Karpas-422 (cell line): ENCODE data around the gene GIPC1. TPM values are rescaled to one million over a fixed set of nuclear protein-coding genes. Genes with fewer than 3 reads are reported as not detected.
A peak's percentile ranks its signal among the peaks of the same experiment; 100 is the strongest.

ENCODE experiments used
- DNase-seq: peaks from one replicate; pipeline ENCODE4 v3.0.0-alpha.2; 2015
- H2AFZ ChIP-seq: fragments of 200-600 bp; sonication (generic); 2 replicates; pipeline ENCODE4 v1.6.1; 2014; ENCODE audit warnings: antibody characterized with exemption, low read length, mixed read lengths
- H3K27ac ChIP-seq: fragments of 200-600 bp; sonication (generic); 2 replicates; pipeline ENCODE4 v1.5.1; 2014; ENCODE audit warnings: mild to moderate bottlenecking, low read length, moderate library complexity
- H3K27me3 ChIP-seq: fragments of 200-600 bp; sonication (generic); 2 replicates; pipeline ENCODE4 v1.6.1; 2014; ENCODE audit warnings: low read length, mixed read lengths
- H3K36me3 ChIP-seq: fragments of 200-600 bp; sonication (generic); 2 replicates; pipeline ENCODE4 v1.6.1; 2014; ENCODE audit warnings: low read length, mixed read lengths; ENCODE audit not compliant: insufficient read depth
- H3K4me1 ChIP-seq: fragments of 200-600 bp; sonication (generic); 2 replicates; pipeline ENCODE4 v1.6.1; 2014; ENCODE audit warnings: mild to moderate bottlenecking, low read length, mixed read lengths
- H3K4me2 ChIP-seq: fragments of 200-600 bp; sonication (generic); 2 replicates; pipeline ENCODE4 v1.6.1; 2014; ENCODE audit warnings: low read length, low read depth, mild to moderate bottlenecking; ENCODE audit not compliant: poor library complexity, severe bottlenecking
- H3K4me3 ChIP-seq: fragments of 200-600 bp; sonication (generic); 2 replicates; pipeline ENCODE4 v1.5.1; 2014; ENCODE audit warnings: mild to moderate bottlenecking, antibody characterized with exemption, low read length, mixed read lengths
- H3K79me2 ChIP-seq: fragments of 200-600 bp; sonication (generic); 2 replicates; pipeline ENCODE4 v1.6.1; 2014; ENCODE audit warnings: mild to moderate bottlenecking, low read length, mixed read lengths
- H3K9ac ChIP-seq: fragments of 200-600 bp; sonication (generic); 2 replicates; pipeline ENCODE4 v1.6.0; 2014; ENCODE audit warnings: low read length
- H3K9me2 ChIP-seq: fragments of 200-600 bp; sonication (generic), shearing (Covaris generic); replicated peaks from 2 replicates; pipeline ENCODE4 v1.6.0; 2014; ENCODE audit warnings: mild to moderate bottlenecking, low read length, moderate library complexity; ENCODE audit not compliant: insufficient read depth
- H3K9me3 ChIP-seq: fragments of 300-700, 200-600 bp; sonication (generic); 2 replicates; pipeline ENCODE4 v1.6.1; 2014; ENCODE audit warnings: low read length, mixed read lengths
- H4K20me1 ChIP-seq: fragments of 200-600 bp; sonication (generic); 2 replicates; pipeline ENCODE4 v1.6.1; 2014; ENCODE audit warnings: mild to moderate bottlenecking, antibody characterized with exemption, low read length, low read depth; ENCODE audit not compliant: insufficient read depth
- total RNA-seq: library from RNA; depleted of rRNA; stranded (reverse); fragments of >200 nt; shearing (Covaris generic); gene quantifications from 2 replicates; pipeline ENCODE4 v1.2.3, GENCODE V29; 2014; ENCODE audit warnings: low replicate concordance

Gene GIPC1
- total RNA-seq, 1 experiment from 2014 or later, result 1.9 TPM

DNA sequence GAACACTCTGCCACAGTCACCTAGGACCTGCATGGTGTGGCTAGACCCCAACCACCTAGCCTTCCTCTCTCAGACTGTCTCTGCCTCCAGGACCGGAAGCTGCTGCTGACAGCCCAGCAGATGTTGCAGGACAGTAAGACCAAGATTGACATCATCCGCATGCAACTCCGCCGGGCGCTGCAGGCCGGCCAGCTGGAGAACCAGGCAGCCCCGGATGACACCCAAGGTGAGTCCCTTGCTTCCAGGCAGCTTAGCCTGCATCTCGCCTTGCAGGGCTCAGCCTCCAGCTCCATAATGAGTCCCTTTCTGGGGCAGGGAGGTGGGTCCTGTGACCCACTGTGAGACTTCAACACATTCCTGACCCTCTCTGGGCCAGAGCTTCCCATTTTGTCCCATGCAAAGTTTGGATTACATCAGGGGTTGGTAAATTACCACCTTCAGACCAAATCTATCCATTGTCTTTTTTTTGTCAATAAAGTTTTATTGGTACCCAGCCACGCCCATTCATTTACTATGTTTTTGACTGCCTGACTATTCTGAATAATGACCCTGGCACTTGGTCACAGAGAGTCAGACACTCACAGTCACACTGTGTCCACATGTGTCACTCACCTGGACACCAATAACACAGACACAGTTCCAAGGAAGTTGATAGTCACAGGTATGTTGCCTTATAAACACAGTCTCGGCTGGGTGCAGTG, 49.4 kb downstream of the GIPC1 start:
- 0 out of 2 replicates have a peak, but pooled peaks cover 7% of the 10 kb centered on the region for H4K20me1 ChIP-seq
- no peak for DNase-seq
- no peak overlapping the region for H3K27ac ChIP-seq
- no peaks in the 10 kb centered on the region for H3K4me1 ChIP-seq
- no peak overlapping the region for H3K4me2 ChIP-seq
- H3K79me2 ChIP-seq, result peaks cover 5% of the 10 kb centered on the region; the same call in 1 of the 2 replicates
- no peaks in the 10 kb centered on the region for H3K9me2 ChIP-seq
- H3K36me3 ChIP-seq, result peaks cover 46% of the 10 kb centered on the region
- no peaks in the 10 kb centered on the region for H3K27me3 ChIP-seq
- H3K9ac ChIP-seq, result no peak overlapping the region
- no peak overlapping the region for H2AFZ ChIP-seq
- H3K9me3 ChIP-seq, result no peaks in the 10 kb centered on the region
- no peak overlapping the region for H3K4me3 ChIP-seq

DNA sequence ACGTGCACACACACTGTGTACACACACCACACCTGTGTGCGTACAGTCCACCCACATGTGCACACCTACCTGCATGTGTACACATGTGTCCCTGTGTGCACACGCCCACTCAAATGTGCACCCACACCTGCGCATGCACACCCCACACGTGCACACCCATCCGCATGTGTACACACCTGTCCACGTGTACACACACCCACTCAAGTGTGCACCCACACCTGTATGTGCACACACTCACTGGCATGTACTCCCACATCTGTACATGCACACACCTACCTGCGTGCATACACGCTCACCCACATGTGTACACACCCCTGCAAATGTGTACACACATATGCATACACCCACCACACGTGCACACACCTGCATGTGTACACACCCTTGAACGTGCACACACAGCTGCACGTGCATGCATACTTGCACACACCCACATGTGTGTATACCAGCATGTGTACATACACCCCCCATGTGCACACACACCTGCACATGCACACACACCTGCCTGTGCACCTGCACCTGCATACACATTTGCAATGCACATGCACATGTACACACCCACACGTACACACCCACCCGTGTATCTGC, 52.2 kb downstream of the GIPC1 start:
- Histone ChIP-seq H3K27ac (no peak overlapping the region), H3K79me2 (peaks cover 29% of the 10 kb centered on the region), H3K4me1 (peaks cover 22% of the 10 kb centered on the region), H3K36me3 (peaks cover 35% of the 10 kb centered on the region), H3K27me3 (no peaks in the 10 kb centered on the region), H3K4me3 (no peak overlapping the region), H3K9me3 (no peaks in the 10 kb centered on the region), H3K9ac (no peak overlapping the region), H3K4me2 (no peak overlapping the region), H3K9me2 (no peaks in the 10 kb centered on the region), H2AFZ (no peak overlapping the region), H4K20me1 (no peaks in the 10 kb centered on the region)
- no peak for DNase-seq

DNA sequence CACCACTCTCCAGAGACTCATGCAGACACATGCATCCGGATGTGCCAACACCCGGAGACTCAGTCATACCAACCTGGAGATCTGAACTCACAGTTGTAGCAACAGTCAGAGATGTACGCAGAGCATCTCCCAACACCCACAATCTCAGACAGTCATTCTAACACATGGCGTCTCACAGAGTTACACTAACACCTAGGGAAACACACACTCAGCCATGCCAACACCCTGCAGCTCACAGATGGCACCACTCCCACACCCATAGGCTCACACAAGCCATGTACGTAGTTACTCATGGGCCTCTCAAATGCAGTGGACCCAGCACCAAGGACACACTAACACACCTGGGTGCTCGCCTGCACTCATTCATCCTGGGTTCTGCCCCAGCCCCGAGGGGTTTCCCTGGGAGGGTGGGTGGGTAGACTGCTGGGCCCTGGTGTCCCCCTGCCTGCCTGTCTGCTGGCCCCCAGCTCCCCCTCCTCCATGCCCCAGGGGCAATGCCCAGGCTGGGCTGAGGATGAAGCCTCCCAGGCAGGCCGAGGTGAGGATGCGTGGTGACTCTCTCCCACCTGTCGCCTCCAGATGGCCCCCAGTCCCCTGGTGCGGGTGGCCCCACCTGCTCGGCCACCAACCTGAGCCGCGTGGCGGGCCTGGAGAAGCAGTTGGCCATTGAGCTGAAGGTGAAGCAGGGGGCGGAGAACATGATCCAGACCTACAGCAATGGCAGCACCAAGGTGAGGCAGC, 52.9 kb downstream of the GIPC1 start:
- Histone ChIP-seq H3K27ac (no peak overlapping the region), H3K9ac (no peak overlapping the region), H3K4me2 (no peak overlapping the region), H3K27me3 (no peaks in the 10 kb centered on the region), H2AFZ (no peak overlapping the region), H3K4me1 (peaks cover 22% of the 10 kb centered on the region), H3K9me3 (no peaks in the 10 kb centered on the region), H3K9me2 (no peaks in the 10 kb centered on the region), H3K4me3 (no peak overlapping the region), H3K36me3 (peaks cover 32% of the 10 kb centered on the region), H3K79me2 (peaks cover 35% of the 10 kb centered on the region), H4K20me1 (no peaks in the 10 kb centered on the region)
- DNase-seq, result no peak

DNA sequence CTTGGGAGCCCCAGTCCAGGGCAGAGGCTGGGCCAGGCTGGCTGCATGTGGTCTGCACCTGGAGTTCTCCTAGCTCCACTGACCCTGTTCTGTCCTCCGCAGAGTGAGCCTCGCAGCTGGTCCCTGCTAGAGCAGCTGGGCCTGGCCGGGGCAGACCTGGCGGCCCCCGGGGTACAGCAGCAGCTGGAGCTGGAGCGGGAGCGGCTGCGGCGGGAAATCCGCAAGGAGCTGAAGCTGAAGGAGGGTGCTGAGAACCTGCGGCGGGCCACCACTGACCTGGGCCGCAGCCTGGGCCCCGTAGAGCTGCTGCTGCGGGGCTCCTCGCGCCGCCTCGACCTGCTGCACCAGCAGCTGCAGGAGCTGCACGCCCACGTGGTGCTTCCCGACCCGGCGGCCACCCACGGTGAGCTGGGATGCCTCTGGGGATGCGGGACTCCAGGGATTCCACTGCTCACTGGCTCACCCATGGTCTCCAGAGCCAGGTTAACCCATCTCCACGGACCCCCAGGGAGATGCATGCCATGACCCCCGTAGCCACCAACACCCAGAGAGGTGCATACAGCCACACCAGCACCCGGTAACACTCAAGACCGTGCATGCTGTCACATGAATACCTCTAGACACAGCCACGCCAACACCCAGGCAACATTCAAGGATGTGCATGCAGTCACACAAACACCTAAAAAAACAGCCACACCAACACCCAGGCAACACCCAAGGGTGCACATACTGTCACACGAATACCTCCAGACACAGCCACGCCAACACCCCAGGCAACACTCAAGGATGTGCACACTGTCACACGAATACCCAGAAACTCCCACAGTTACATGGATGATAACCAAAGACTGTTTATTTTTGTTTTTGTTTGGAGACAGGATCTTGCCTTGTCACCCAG, 54.6 kb downstream of the GIPC1 start:
- Histone ChIP-seq H2AFZ (no peak overlapping the region), H3K9ac (peak overlapping the region; percentile 78; the same call in 1 of the 2 replicates), H3K27me3 (no peaks in the 10 kb centered on the region), H3K79me2 (peaks cover 50% of the 10 kb centered on the region), H4K20me1 (no peaks in the 10 kb centered on the region), H3K4me2 (peak overlapping the region; percentile 85), H3K9me2 (no peaks in the 10 kb centered on the region), H3K27ac (no peak overlapping the region; the same call in 1 of the 2 replicates), H3K4me3 (peak overlapping the region; percentile 72), H3K36me3 (peaks cover 27% of the 10 kb centered on the region), H3K9me3 (no peaks in the 10 kb centered on the region), H3K4me1 (peaks cover 22% of the 10 kb centered on the region)
- no peak for DNase-seq

DNA sequence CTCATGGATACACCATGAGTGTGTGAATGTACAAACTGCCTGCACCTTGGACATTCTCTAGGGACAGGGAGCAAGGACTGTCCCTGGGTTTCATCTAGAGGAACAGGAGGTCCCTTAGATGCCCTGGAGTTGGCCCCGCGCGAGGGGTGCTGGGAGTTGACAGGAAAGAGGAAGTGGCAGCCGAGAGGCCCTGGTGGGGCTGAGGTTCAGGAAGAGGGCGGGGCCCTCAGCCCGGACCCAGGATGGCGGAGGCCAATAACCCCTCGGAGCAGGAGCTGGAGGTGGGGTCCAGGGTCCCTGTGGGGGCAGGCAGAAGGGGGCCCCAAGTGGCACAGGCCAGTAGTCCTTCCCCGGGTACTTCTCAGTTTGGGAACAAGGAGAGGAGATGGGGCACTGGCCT, 55.9 kb downstream of the GIPC1 start:
- H3K27me3 ChIP-seq, result no peaks in the 10 kb centered on the region
- H3K9ac ChIP-seq, result peak overlapping the region; percentile 78
- peak overlapping the region; percentile 48 for H3K27ac ChIP-seq
- peaks cover 24% of the 10 kb centered on the region for H3K36me3 ChIP-seq
- no peaks in the 10 kb centered on the region for H3K9me2 ChIP-seq
- H3K4me3 ChIP-seq, result peak overlapping the region; percentile 72
- H4K20me1 ChIP-seq, result no peaks in the 10 kb centered on the region
- H2AFZ ChIP-seq, result no peak overlapping the region
- H3K9me3 ChIP-seq, result no peaks in the 10 kb centered on the region
- H3K4me1 ChIP-seq, result peaks cover 22% of the 10 kb centered on the region
- DNase-seq, result peak; percentile 95
- peak overlapping the region; percentile 85 for H3K4me2 ChIP-seq
- H3K79me2 ChIP-seq, result peaks cover 54% of the 10 kb centered on the region

DNA sequence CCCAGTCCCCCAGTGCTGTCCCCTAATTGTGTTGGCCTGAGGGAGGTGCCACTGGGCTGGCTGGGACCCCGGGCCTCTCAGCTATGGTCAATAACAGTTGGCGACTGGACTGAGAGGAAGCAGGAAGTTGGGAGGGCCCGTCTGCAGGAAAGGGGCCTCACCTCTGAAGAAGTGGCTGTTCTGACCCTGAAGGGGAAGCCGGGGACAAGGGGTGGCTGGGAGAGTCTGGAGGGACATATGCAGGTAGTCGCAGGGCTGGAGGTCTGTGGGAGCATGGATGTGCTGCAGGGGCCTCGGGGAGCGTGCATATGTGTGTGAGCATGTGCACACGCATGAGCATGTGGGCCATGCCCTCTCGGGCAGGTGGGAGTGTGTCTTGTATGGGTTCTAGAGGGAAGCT, 56.9 kb downstream of the GIPC1 start:
- Histone ChIP-seq H3K27me3 (no peaks in the 10 kb centered on the region), H4K20me1 (no peaks in the 10 kb centered on the region), H3K9me3 (no peaks in the 10 kb centered on the region), H3K9ac (0 out of 2 replicates have a peak overlapping the region, but pooled peaks have one; percentile 9), H3K4me3 (no peak overlapping the region), H3K27ac (no peak overlapping the region), H3K9me2 (no peaks in the 10 kb centered on the region), H2AFZ (no peak overlapping the region), H3K4me1 (peaks cover 30% of the 10 kb centered on the region), H3K4me2 (peak overlapping the region; percentile 85), H3K79me2 (peaks cover 64% of the 10 kb centered on the region), H3K36me3 (peaks cover 17% of the 10 kb centered on the region)
- peak; percentile 15 for DNase-seq

DNA sequence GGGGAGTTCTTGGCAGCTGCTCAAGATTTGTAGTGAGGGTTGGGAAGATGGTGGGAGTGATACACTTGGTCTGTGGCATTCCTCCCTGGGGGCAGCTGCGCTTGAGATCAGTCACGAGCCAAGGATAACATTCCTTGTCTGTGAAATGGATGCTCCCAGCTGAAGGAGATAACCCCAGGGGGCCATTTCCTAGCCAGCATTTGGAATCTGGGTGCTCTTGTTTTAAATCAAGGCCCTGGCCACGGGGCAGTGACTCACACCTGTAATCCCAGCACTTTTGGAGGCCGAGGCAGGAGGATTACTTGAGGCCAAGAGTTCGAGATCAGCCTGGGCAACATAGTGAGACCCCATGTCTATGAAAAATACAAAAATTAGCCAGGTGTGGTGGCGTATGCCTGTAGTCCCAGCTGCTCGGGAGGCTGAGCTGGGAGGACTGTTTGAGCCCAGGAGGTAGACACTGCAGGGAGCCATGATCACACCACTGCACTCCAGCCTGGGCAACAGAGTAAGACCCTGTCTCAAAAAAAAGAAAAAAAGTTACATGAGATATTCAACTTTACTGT, 58.3 kb downstream of the GIPC1 start:
- Histone ChIP-seq H3K4me1 (peaks cover 35% of the 10 kb centered on the region), H3K9ac (no peak overlapping the region), H3K9me3 (no peaks in the 10 kb centered on the region), H3K4me2 (no peak overlapping the region), H4K20me1 (no peaks in the 10 kb centered on the region), H3K27me3 (no peaks in the 10 kb centered on the region), H3K79me2 (peaks cover 69% of the 10 kb centered on the region), H3K36me3 (peaks cover 9% of the 10 kb centered on the region), H3K4me3 (no peak overlapping the region), H2AFZ (no peak overlapping the region), H3K27ac (no peak overlapping the region), H3K9me2 (no peaks in the 10 kb centered on the region)
- no peak for DNase-seq
